Cardiac muscle cell (in vitro differentiated cells and primary cell): Measurements from ENCODE around the gene CFAP161. TPM values are rescaled to one million over a fixed set of nuclear protein-coding genes. Genes with fewer than 3 reads are reported as not detected.

Experiments
- DNase-seq, 2 donors: peaks; one replicate each; pipeline versions ENCODE4 v3.0.0 to v3.0.0-alpha.2; 2010 to 2017; ENCODE audit warnings: low read depth in 1 of 2, low spot score in 1 of 2
- H3K27ac ChIP-seq: fragments of 200-600 bp; sonication (generic); 2 replicates; pipeline ENCODE4 v1.5.1; 2016
- H3K27me3 ChIP-seq: fragments of 200-600 bp; sonication (generic); 2 replicates; pipeline ENCODE4 v1.6.0; 2016; ENCODE audit warnings: control low read depth
- H3K36me3 ChIP-seq: fragments of 200-600 bp; sonication (generic); 2 replicates; pipeline ENCODE4 v1.5.1; 2016; ENCODE audit warnings: control low read depth
- H3K4me1 ChIP-seq: fragments of 200-600 bp; sonication (generic); 2 replicates; pipeline ENCODE4 v1.8.1; 2017; ENCODE audit warnings: low read depth, mild to moderate bottlenecking, mixed run types
- H3K4me3 ChIP-seq: fragments of 200-600 bp; sonication (generic); 2 replicates; pipeline ENCODE4 v1.5.1; 2016; ENCODE audit warnings: mild to moderate bottlenecking
- H3K9me3 ChIP-seq: fragments of 200-600 bp; sonication (generic); 2 replicates; pipeline ENCODE4 v1.5.1; 2017; ENCODE audit warnings: low read depth, mild to moderate bottlenecking, control low read depth
- CTCF ChIP-seq: IDR thresholded peaks from 2 replicates; pipeline ENCODE4 v1.5.1; 2012; ENCODE audit warnings: low read depth, mild to moderate bottlenecking, low read length
- polyA plus RNA-seq: library from polyadenylated mRNA; unstranded; fragments of >200 nt; fragmentation: Nextera tagmentation; extraction: Ambion mirVana; gene quantifications from 2 replicates; pipeline ENCODE4 v1.2.1, GENCODE V29; 2016
- total RNA-seq: library from RNA; depleted of rRNA; stranded (reverse); fragments of >200 nt; gene quantifications from 2 replicates; pipeline ENCODE4 v1.2.3, GENCODE V29; 2016

The CFAP161 gene
- total and polyA plus RNA-seq, 2 experiments from 2014 or later = not detected

DNA sequence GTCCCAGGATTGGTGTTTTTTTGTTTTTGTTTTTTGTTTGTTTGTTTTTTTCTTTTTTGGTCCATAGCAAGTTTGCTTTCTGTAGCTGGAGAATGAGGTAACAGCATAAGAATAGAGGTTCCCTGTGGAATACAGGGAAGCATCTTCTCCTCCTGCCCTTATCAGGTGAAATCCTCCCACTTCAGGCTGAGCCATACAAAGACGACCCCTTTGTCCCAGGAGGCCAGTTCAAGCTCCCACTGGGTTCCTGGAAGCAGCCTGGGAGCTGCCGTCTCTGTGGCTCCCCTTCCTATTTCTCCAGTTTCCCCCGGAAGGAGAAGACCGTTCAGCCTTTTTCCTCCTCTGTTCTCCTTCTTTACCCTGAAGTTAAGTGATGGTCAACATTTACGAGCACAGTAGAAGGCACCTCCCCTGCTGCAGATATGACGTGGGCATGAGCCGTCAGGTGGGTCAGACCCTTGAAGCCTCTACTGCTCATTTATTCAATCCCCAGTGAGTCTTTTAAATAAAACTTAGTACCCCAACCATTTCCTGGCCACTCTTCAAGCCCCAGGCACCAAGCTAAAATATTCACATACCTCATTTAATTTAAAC lies 63.7 kb downstream of the CFAP161 start:
- no peak for TF ChIP-seq CTCF
- H3K9me3 ChIP-seq = no peaks in the 10 kb centered on the region
- no peaks in the 10 kb centered on the region for H3K4me1 ChIP-seq
- no peak for DNase-seq
- H3K27me3 ChIP-seq = no peaks in the 10 kb centered on the region
- no peak overlapping the region for H3K27ac ChIP-seq
- no peaks in the 10 kb centered on the region for H3K36me3 ChIP-seq
- H3K4me3 ChIP-seq = no peak overlapping the region

Other genes with a start within 250 kb of the CFAP161 start
- gene MESD, start 144.5 kb upstream of the CFAP161 start, total RNA-seq = 19.1 and 20.1 TPM in 2 replicates
- gene MESD, start 144.5 kb upstream of the CFAP161 start, polyA plus RNA-seq = 25.3 and 35.8 TPM in 2 replicates
- 29.2 and 41.8 TPM in 2 replicates for gene TLNRD1, start 133.3 kb upstream of the CFAP161 start, total RNA-seq
- 14.4 and 25.3 TPM in 2 replicates for gene TLNRD1, start 133.3 kb upstream of the CFAP161 start, polyA plus RNA-seq
- 0.14 TPM in 1 of 2 replicates, not detected in the other for gene IL16, start 62.6 kb downstream of the CFAP161 start, total RNA-seq
- 0.45 TPM in 1 of 2 replicates, not detected in the other for gene IL16, start 62.6 kb downstream of the CFAP161 start, polyA plus RNA-seq
- 1.9 and 2.2 TPM in 2 replicates for gene STARD5, start 189.9 kb downstream of the CFAP161 start, total RNA-seq
- 0.75 and 2.1 TPM in 2 replicates for gene STARD5, start 189.9 kb downstream of the CFAP161 start, polyA plus RNA-seq
- gene TMC3, start 239.9 kb downstream of the CFAP161 start, total RNA-seq = 0.21 and 0.32 TPM in 2 replicates
- 0.20 TPM in 2 replicates for gene TMC3, start 239.9 kb downstream of the CFAP161 start, polyA plus RNA-seq